Activated CD8-positive, alpha-beta memory T cell treated with anti-CD3 and anti-CD28 coated beads, Interleukin-2, amount 50 U/mL, for 48 hours (primary cell): ENCODE results near the gene FNDC7.
"Not testable (repeated sequence)": the region's sequence is repeated elsewhere in the genome, so short reads cannot be mapped to it uniquely, and the experiment has no call there.

Experiments used
- DNase-seq: peaks from one replicate; pipeline ENCODE4 v3.0.0-alpha.2; 2020

Gene FNDC7

DNA sequence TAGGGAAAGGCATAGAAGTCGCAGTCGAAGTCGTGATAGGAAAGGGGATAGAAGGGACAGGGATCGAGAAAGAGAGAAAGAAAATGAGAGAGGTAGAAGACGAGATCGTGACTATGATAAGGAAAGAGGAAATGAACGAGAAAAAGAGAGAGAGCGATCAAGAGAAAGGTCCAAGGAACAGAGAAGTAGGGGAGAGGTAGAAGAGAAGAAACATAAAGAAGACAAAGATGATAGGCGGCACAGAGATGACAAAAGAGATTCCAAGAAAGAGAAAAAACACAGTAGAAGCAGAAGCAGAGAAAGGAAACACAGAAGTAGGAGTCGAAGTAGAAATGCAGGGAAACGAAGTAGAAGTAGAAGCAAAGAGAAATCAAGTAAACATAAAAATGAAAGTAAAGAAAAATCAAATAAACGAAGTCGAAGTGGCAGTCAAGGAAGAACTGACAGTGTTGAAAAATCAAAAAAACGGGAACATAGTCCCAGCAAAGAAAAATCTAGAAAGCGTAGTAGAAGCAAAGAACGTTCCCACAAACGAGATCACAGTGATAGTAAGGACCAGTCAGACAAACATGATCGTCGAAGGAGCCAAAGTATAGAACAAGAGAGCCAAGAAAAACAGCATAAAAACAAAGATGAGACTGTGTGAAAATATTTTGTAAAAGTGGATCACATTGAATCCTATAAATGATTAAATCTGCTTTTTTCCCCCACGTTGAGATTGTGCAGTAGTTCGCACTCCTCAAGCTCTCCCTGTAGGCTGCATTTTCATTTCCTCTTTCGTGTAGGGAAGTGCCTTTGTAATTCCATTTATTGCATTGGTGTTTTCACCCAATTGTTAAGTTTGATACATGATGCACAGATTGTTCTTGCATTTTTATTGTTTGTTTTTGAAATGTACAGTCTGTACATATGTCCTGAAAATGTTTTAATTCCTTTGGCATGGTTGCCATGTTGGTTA is 13.1 kb upstream of the FNDC7 start:
- DNase-seq: no peak

DNA sequence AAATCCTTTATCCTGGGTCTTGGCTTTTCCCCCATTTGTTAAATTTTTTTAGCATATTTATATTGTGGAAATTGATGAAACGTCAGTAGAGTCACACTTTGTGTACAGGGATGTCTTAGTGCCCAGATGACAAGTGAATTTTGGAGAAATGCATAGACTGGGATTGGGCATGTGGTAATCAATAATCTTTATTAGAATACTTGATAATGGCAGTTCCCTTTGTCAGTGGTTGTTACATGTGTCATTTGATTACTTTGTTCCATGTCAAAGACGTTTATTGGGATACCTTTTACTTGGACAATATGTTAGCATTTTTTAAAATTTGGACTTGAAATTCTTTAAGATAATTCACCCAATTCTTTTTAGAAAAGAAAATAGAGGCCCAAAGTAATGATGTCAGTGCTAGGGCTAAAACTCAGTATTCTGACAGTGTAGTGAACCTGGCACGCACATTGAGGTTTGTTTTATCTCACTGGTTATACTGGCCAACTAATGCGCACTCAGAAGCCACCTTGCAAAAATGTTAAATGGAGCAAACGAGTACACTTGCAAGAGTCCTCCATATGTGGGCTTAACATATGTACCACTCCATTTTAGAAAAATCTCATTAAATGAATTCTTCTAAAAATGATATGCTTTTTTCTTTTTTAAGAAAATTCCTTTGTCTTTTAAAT is 11.4 kb upstream of the FNDC7 start:
- DNase-seq: no peak

DNA sequence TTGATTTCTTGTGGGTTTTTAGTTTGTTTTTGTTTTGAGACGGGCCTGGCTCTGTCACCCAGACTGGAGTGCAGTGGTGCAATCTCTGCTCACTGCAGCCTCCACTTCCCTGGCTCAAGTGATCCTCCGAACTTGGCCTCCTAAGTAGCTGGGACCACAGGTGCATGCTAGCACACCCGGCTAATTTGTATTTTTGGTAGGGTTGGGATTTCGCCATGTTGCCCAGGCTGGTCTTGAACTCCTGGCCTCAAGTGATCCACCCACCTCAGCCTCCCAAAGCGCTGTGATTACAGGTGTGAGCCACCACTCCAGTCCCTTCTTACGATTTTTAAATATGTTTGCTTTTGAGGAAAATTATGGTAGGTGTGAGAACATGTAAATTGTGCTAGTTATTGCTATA is 10.6 kb upstream of the FNDC7 start:
- DNase-seq: not testable (repeated sequence)

- no peak for DNase-seq
Observed at GRCh38 chr1:108703939-108704338, 8.8 kb upstream of the FNDC7 start.

DNA sequence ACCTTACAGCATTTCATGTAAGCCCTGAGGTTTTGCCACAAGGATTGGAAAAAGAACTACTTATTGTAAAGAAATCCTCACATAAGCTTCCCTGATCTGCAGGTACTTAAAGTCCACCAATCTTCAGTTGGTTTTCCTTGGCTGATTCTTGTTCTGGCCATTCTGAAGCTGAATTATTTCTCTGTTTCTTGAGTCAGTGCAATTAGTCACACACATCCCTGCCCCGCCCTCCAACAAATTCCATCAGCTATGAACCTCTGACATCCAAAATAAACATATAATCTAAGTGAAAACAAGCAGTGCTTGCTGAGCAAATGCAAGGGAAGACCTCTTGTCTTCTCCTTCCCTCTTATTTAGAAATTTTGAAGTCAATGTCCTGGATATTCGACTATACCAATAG is 8.2 kb upstream of the FNDC7 start:
- DNase-seq: no peak

GRCh38 chr1:108706643-108707042 is 6.1 kb upstream of the FNDC7 start:
- no peak for DNase-seq

DNA sequence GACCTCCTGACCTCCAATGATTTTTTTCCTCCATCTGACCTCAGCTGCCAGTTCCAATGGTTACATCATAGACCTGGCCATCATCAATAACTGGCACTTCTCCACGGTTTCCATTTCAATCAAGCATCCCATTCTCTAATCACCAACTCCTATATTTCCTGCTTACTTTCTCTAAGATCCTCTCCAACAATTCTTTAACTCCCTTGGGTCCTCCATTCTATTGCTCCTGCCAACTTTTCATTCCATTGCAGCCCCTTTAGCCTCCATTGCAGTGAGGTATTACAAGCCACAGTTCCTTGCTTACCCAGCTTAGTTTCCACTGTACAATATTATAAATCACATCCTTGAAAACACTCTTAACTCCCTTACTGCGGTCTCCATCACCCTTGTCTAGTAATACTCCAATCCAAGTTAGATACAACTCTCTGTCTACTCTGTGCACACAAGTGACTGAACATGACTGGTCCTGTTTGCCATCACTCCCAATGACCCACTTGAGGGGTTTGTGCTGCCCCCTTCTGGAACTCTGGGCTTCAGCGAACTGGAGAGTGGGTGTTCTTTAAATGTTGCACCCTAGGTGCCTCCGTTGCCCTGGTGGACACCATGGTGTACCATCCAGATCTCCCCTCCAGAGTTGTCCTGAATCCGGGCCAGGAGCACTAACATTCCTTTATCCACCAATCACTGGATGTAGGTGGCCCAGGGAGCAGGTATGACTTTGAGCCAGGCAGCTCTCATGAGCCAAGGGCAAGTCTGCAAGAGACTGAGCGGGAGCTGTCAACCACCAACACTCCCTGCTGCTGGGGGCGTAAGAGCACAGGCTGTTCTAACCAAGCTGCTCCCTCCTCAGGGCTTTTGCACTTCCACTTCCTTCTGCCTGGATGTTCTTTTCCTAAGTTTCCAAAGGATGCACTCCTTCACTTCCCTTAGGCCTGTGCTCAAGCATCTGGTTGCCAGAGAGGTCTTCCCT is 3.7 kb upstream of the FNDC7 start:
- DNase-seq: peak; percentile 73

DNA sequence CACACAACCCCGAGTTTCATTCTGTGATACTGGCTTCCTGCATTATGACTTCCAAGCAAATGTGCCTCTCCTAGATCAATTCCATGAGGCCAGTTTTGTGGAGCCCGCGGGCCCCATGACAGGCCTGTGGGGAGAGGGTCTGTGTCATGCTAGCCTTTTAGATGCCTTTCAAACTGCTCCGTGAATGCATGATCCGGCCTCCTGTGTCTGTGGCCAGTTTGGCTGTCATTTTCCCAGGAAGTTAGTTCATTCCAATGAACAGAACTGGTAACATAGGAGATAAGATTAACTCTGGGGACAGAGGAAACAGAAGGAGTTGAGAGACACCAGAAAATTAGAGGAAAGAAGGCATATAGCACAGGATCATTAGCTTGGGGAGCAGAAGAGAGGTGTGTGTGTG is 3.2 kb downstream of the FNDC7 start:
- no peak for DNase-seq

DNA sequence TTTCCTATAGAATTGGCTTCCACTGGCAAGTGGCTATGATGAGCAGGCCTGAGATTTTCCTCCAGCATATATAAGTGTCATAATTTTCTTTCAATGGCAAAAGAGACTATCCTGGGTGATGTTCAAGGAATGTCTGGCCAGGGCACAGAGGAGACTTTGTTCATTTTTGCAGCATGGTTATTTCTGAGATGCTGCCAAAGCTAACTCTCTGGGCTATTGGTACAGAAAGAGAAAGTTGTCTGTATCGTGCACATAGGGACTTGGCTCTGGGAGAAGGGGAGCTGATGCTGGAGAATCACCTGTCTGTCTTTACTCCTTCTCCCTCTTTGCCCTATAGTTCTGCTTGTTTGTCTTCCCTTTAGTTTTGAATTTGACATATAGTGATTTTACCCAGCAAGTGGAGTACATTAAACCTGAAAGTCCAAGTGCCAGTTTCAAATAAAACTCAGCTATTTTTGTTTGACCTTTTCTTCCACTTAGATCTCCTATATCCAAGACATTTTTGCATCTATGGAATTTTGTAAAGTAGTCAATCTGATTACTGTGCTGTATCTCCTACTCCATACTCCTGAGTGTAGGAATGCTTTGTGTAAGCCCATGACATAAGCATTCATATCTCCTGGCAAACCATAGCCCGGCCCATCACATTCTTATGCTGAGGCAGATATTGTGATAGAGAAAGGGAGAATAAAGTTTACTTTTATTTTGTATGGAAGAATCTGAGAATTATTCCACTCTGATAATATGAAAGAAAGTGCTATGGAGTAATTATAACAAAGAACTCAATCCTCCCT is 3.9 kb downstream of the FNDC7 start:
- no peak for DNase-seq

DNA sequence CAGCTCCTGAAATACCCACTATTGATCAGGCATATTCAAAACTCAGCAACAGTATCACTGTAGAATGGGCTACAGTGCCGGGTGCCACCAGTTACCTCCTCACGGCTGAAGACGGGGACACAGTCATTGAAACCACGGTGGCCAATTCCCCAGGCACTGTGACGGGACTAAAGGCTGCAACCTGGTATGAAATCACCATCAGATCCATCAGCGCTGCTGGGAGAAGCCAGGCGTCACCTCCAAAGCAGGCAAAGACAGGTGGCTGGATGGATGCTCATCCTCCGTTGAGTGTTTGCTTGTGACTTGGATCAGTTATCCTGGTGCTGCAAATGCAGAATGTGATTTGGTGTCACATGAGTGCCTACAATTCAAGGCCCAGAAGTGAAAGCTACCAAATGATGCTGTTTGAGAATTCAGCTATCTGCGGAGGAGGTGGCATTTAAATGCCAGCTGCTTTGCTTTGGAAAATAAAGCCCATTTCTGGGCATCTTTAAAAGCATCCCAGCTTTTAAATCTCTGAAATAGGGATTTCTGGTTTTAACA is 5.1 kb downstream of the FNDC7 start:
- DNase-seq: no peak

GRCh38 chr1:108718927-108719655 is 6.4 kb downstream of the FNDC7 start:
- DNase-seq: no peak

- DNase-seq: no peak
Observed at GRCh38 chr1:108719656-108720435, 7.1 kb downstream of the FNDC7 start.

DNA sequence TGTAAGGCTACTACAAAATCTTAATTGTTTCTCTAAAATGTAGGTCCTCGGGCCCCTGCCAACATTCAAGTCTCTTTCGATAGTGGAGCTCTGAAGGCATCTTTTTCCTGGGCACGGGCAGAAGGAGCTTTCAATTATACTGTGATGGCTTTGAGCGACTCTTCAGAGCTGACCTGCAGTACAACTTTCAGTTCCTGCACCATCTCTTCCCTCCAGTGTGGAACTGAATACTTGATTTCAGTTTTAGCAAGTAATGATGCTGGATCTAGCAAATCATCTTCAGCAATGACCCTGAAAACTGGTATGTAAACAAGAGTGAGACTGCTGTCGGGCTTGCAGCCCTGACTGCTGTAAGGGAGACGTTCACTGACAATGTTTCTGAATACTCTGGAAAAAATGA is 9.6 kb downstream of the FNDC7 start:
- no peak for DNase-seq

DNA sequence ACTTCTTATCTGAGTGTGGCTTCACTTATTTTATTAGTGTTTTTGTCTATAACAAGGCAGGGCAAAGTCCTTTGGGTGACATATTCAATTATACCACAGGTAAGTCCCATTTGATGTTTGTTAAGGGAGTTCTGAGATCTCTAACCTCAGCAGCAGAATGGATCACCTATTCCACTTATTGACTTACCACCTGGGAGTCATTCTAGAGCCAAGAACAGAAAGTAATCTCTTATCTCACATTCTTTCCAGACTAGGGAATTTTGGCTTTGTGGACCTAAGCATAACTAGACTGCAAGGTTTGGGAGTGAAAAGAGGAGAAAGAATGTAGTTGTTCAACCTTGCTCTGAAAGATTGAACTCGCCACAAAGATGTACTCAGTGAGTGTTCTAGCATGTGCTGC is 13.2 kb downstream of the FNDC7 start:
- DNase-seq: no peak

- DNase-seq: no peak
Observed at GRCh38 chr1:108728327-108728923, 15.7 kb downstream of the FNDC7 start.

GRCh38 chr1:108729481-108729880 is 16.8 kb downstream of the FNDC7 start:
- DNase-seq: no peak

- no peak for DNase-seq
Observed at GRCh38 chr1:108732398-108732797, 19.7 kb downstream of the FNDC7 start.

GRCh38 chr1:108734171-108734865 is 21.6 kb downstream of the FNDC7 start:
- DNase-seq: no peak

DNA sequence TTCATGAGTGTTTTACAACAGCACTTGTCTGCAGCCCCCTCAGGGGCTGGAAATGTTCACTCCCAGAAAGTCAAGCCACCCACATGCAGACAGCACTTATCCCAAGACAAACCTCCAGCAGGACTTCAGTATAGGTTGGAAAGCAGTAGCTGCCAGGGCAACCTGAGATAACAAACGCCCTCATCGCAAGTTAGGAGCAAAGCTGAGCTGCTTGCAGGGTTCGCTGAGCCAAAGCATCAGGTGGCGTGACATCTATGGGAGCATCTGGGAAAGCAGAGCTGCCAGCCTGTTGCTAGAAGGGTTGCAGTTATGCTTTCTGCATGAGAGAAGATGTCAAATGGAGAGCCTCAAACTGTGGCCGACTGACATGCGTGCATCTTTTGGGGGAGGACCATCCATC is 29.5 kb downstream of the FNDC7 start:
- DNase-seq: no peak
